K562 (cell line): ENCODE measurements around the gene LIPH. TPM values are rescaled to one million over a fixed set of nuclear protein-coding genes. Genes with fewer than 3 reads are reported as not detected.

Experiments
- BRD4 ChIP-seq: fragments of 200-600 bp; sonication (generic); IDR thresholded peaks from 2 replicates; pipeline ENCODE4 v1.6.1; 2017; ENCODE audit warnings: inconsistent platforms
- E2F1 ChIP-seq: sonication (generic); formaldehyde crosslinking; IDR thresholded peaks from 2 replicates; pipeline ENCODE4 v1.8.1; 2023; ENCODE audit warnings: mild to moderate bottlenecking, missing genetic modification reagents, moderate library complexity
- FOXK1 ChIP-seq: sonication (generic); formaldehyde crosslinking; IDR thresholded peaks from 2 replicates; pipeline ENCODE4 v1.8.0; 2022; ENCODE audit warnings: missing genetic modification reagents, mild to moderate bottlenecking, borderline replicate concordance
- GTF3C2 ChIP-seq: IDR thresholded peaks from 3 replicates; pipeline ENCODE4 v1.6.1; 2011; ENCODE audit warnings: borderline replicate concordance, mild to moderate bottlenecking, moderate library complexity; ENCODE audit not compliant: insufficient read length; ENCODE audit errors: extremely low read depth
- HDAC1 ChIP-seq, 2 experiments: fragments of 450-650 bp; IDR thresholded peaks; 2 replicates each; pipeline ENCODE4 v1.6.1; 2016 to 2017; ENCODE audit warnings: inconsistent platforms in 1 of 2, mild to moderate bottlenecking in 1 of 2, moderate library complexity in 1 of 2
- KLF16 ChIP-seq: IDR thresholded peaks from 2 replicates; pipeline ENCODE4 v1.6.1; 2016; ENCODE audit warnings: antibody characterized with exemption
- MEF2A ChIP-seq: IDR thresholded peaks from 2 replicates; pipeline ENCODE4 v1.6.1; 2011; ENCODE audit warnings: low read depth, mild to moderate bottlenecking, low read length, moderate library complexity; ENCODE audit not compliant: control insufficient read depth
- MEIS2 ChIP-seq: fragments of 450-650 bp; IDR thresholded peaks from 2 replicates; pipeline ENCODE4 v1.6.1; 2014; ENCODE audit warnings: mild to moderate bottlenecking; ENCODE audit not compliant: partially characterized antibody
- PRDM10 ChIP-seq: fragments of 450-650 bp; IDR thresholded peaks from 2 replicates; pipeline ENCODE4 v1.6.1; 2018; ENCODE audit not compliant: partially characterized antibody
- SREBF2 ChIP-seq: sonication (generic); formaldehyde crosslinking; IDR thresholded peaks from 2 replicates; pipeline ENCODE4 v1.4.0; 2020; ENCODE audit warnings: mild to moderate bottlenecking, missing genetic modification reagents
- USF2 ChIP-seq: sonication (generic); formaldehyde crosslinking; IDR thresholded peaks from 2 replicates; pipeline ENCODE4 v1.5.0; 2020; ENCODE audit warnings: missing genetic modification reagents
- ZBTB11 ChIP-seq, 3 experiments: fragments of 200-800 bp in 1 of 3; fragments of 250-450 bp in 1 of 3; fragments of 450-650 bp in 1 of 3; sonication (Bioruptor Pico) in 1 of 3; sonication (Bioruptor generic) in 1 of 3; formaldehyde crosslinking in 1 of 3; IDR thresholded peaks; 2 replicates each; pipeline versions ENCODE4 v1.6.1 to v1.8.0; 2016 to 2022; ENCODE audit warnings: mild to moderate bottlenecking in 2 of 3, missing genetic modification characterization in 2 of 3, missing compliant biosample characterization in 1 of 3, moderate library complexity in 1 of 3
- ZFP1 ChIP-seq: fragments of 450-650 bp; formaldehyde crosslinking; IDR thresholded peaks from 2 replicates; pipeline ENCODE4 v1.4.0; 2020; ENCODE audit warnings: mild to moderate bottlenecking, mixed read lengths
- ZNF311 ChIP-seq: fragments of 250-450 bp; sonication (Bioruptor Pico); IDR thresholded peaks from 2 replicates; pipeline ENCODE4 v1.4.0; 2020; ENCODE audit warnings: mild to moderate bottlenecking, moderate library complexity
- ZNF354B ChIP-seq: fragments of 250-450 bp; sonication (Bioruptor Pico); IDR thresholded peaks from 2 replicates; pipeline ENCODE4 v1.4.0; 2020
- ZNF830 ChIP-seq: fragments of 250-450 bp; sonication (Bioruptor Pico); IDR thresholded peaks from 2 replicates; pipeline ENCODE4 v1.5.0; 2021; ENCODE audit warnings: mild to moderate bottlenecking
- polyA plus RNA-seq, 8 experiments: library from polyadenylated mRNA; depleted of rRNA in 4 of 8; stranded (reverse) in 5 of 8; unstranded in 3 of 8; fragments of >200 nt; fragmentation: Nextera tagmentation in 2 of 8; fragmentation: Illumina TruSeq in 1 of 8; extraction: Ambion mirVana in 2 of 8; extraction: Trizol in 1 of 8; gene quantifications; 2 replicates each; pipeline versions ENCODE4 v1.2.1 to v1.2.3, GENCODE V29; 2011 to 2014; ENCODE audit warnings: inconsistent platforms in 1 of 8, missing spikeins in 1 of 8
- total RNA-seq, 7 experiments: library from RNA; depleted of rRNA in 6 of 7; stranded (reverse); fragments of >200 nt in 6 of 7; fragmentation: Illumina TruSeq in 2 of 7; extraction: Trizol in 2 of 7; gene quantifications; 2 replicates each; pipeline versions ENCODE4 v1.2.1 to v1.2.3, GENCODE V29; 2011 to 2021; ENCODE audit warnings: low replicate concordance in 1 of 7

Gene LIPH
- total and polyA plus RNA-seq, 9 of the 15 experiments (the other 6 are each of a cell fraction or from before 2014, with no cell fraction given), result 0.73 to 1.8 (median 1.3) TPM

- no peak for TF ChIP-seq FOXK1 (CRISPR knock-in tag)
- no peak for TF ChIP-seq BRD4
- no peak for TF ChIP-seq ZFP1 (CRISPR knock-in tag)
- no peak for TF ChIP-seq ZNF354B (CRISPR knock-in tag)
- TF ChIP-seq PRDM10, result no peak
- no peak for TF ChIP-seq ZBTB11 (CRISPR knock-in tag; IDR thresholded peaks at IDR 0.05)
- TF ChIP-seq ZNF311 (CRISPR knock-in tag), result no peak
- no peak for TF ChIP-seq MEF2A
- TF ChIP-seq HDAC1 (IDR thresholded peaks at IDR 0.05), result peak in 1 of 2 experiments; percentile 71; a peak in 1 of 4 replicates
- TF ChIP-seq SREBF2, result no peak
- TF ChIP-seq GTF3C2, result no peak
- TF ChIP-seq KLF16, result peak; percentile 68; the same call in 1 of the 2 replicates
- no peak for TF ChIP-seq USF2 (CRISPR knock-in tag)
- TF ChIP-seq E2F1 (CRISPR knock-in tag), result no peak
- TF ChIP-seq MEIS2, result no peak
- TF ChIP-seq ZNF830, result no peak
Measured at GRCh38 chr3:185555101-185555501, 2.7 kb upstream of the LIPH start (continued).
